Activated T-helper 2 cell treated with anti-CD3 and anti-CD28 coated beads, Interferon-gamma antibody, Interleukin-2, Interleukin-4, amounts not matched to agents 10 μg/mL and 5 μg/mL and 100 μg/mL, durations not matched to agents 14 hours and 24 hours and 36 hours (primary cell): ENCODE results near the gene CLCN6. TPM values are rescaled to one million over a fixed set of nuclear protein-coding genes. Genes with fewer than 3 reads are reported as not detected.

Source experiments
- DNase-seq: peaks from one replicate; pipeline ENCODE4 v3.0.0; 2021; ENCODE audit warnings: low spot score
- H3K27ac Mint-ChIP-seq: one replicate; pipeline ENCODE4 v1.8.0; 2021; ENCODE audit warnings: mixed read lengths
- H3K27me3 Mint-ChIP-seq: one replicate; pipeline ENCODE4 v1.8.0; 2021; ENCODE audit warnings: low read depth, mixed read lengths
- H3K36me3 Mint-ChIP-seq: one replicate; pipeline ENCODE4 v1.8.0; 2021; ENCODE audit warnings: low read depth, mixed read lengths
- H3K4me1 Mint-ChIP-seq: one replicate; pipeline ENCODE4 v1.8.0; 2021; ENCODE audit warnings: low read depth, mixed read lengths
- H3K4me3 Mint-ChIP-seq: one replicate; pipeline ENCODE4 v1.8.0; 2021; ENCODE audit warnings: low read depth, mild to moderate bottlenecking, moderate library complexity, mixed read lengths
- H3K9me3 Mint-ChIP-seq: one replicate; pipeline ENCODE4 v1.8.0; 2021; ENCODE audit warnings: mixed read lengths
- intact Hi-C: fragments of 100-400 bp; cut with micrococcal nuclease; formaldehyde crosslinking; loops from one replicate; pipeline ENCODE4 v1.15.1; 2023
- total RNA-seq: library from RNA; stranded (reverse); gene quantifications from 2 replicates; pipeline ENCODE4 v1.2.3, GENCODE V29; 2022

CLCN6 gene
- total RNA-seq: 18.8 and 18.9 TPM in 2 replicates

- intact Hi-C loops: loop anchor here (5.0 kb wide), 2 partner anchors 102 to 533 kb away; partner anchors contain the start of gene UBIAD1
- peak within 1 kb of the TSS; percentile 88 for H3K27ac Mint-ChIP-seq
- H3K9me3 Mint-ChIP-seq: no peaks in the 10 kb centered on the region
- H3K36me3 Mint-ChIP-seq: peaks cover 41% of the 10 kb centered on the region
- no peaks in the 10 kb centered on the region for H3K27me3 Mint-ChIP-seq
- H3K4me3 Mint-ChIP-seq: peak within 1 kb of the TSS; percentile 90
- peaks cover 56% of the 10 kb centered on the region for H3K4me1 Mint-ChIP-seq
- DNase-seq: peak; percentile 99
Observed at GRCh38 chr1:11805422-11806306, at the start of gene CLCN6, which contains the start of gene MTHFR. TSS of gene CLCN6 (plus strand) at chr1:11806191. CDS start at chr1:11806263, 72 bp downstream. TSS of gene MTHFR (minus strand) at chr1:11805964. CDS start at chr1:11803116, 2,848 bp downstream.

GRCh38 chr1:11757047-11757446 is 48.9 kb upstream of the CLCN6 start:
- no peaks in the 10 kb centered on the region for H3K36me3 Mint-ChIP-seq
- no peak overlapping the region for H3K27ac Mint-ChIP-seq
- no peak overlapping the region for H3K4me3 Mint-ChIP-seq
- DNase-seq: no peak
- H3K4me1 Mint-ChIP-seq: no peaks in the 10 kb centered on the region
- peaks cover 16% of the 10 kb centered on the region for H3K27me3 Mint-ChIP-seq
- no peaks in the 10 kb centered on the region for H3K9me3 Mint-ChIP-seq
- intact Hi-C loops: no loop called here

GRCh38 chr1:11759791-11760190 is 46.2 kb upstream of the CLCN6 start:
- H3K9me3 Mint-ChIP-seq: no peaks in the 10 kb centered on the region
- DNase-seq: no peak
- no peak overlapping the region for H3K27ac Mint-ChIP-seq
- H3K4me1 Mint-ChIP-seq: no peaks in the 10 kb centered on the region
- peaks cover 27% of the 10 kb centered on the region for H3K27me3 Mint-ChIP-seq
- intact Hi-C loops: no loop called here
- H3K4me3 Mint-ChIP-seq: no peak overlapping the region
- H3K36me3 Mint-ChIP-seq: no peaks in the 10 kb centered on the region

GRCh38 chr1:11761285-11761684 is 44.7 kb upstream of the CLCN6 start:
- Mint-ChIP-seq H3K4me3 (no peak overlapping the region), H3K9me3 (no peaks in the 10 kb centered on the region), H3K36me3 (no peaks in the 10 kb centered on the region), H3K27me3 (peaks cover 23% of the 10 kb centered on the region), H3K4me1 (no peaks in the 10 kb centered on the region), H3K27ac (no peak overlapping the region)
- DNase-seq: no peak
- intact Hi-C loops: no loop called here

GRCh38 chr1:11761988-11762406 is 44.0 kb upstream of the CLCN6 start, which contains the start of gene C1orf167:
TSS of gene C1orf167 (plus strand) at chr1:11762193. CDS start at chr1:11764401, 2,208 bp downstream.
- H3K27ac Mint-ChIP-seq: no peak within 1 kb of the TSS
- H3K36me3 Mint-ChIP-seq: no peaks in the 10 kb centered on the region
- H3K4me1 Mint-ChIP-seq: no peaks in the 10 kb centered on the region
- H3K4me3 Mint-ChIP-seq: no peak within 1 kb of the TSS
- intact Hi-C loops: no loop called here
- DNase-seq: peak; percentile 22
- peaks cover 20% of the 10 kb centered on the region for H3K27me3 Mint-ChIP-seq
- H3K9me3 Mint-ChIP-seq: no peaks in the 10 kb centered on the region

- H3K4me3 Mint-ChIP-seq: no peak overlapping the region
- H3K4me1 Mint-ChIP-seq: no peaks in the 10 kb centered on the region
- intact Hi-C loops: no loop called here
- H3K27ac Mint-ChIP-seq: no peak overlapping the region
- DNase-seq: no peak
- H3K36me3 Mint-ChIP-seq: no peaks in the 10 kb centered on the region
- H3K27me3 Mint-ChIP-seq: peaks cover 17% of the 10 kb centered on the region
- H3K9me3 Mint-ChIP-seq: no peaks in the 10 kb centered on the region
Observed at GRCh38 chr1:11764115-11764514, 41.9 kb upstream of the CLCN6 start.

- peaks cover 17% of the 10 kb centered on the region for H3K27me3 Mint-ChIP-seq
- no peak for DNase-seq
- intact Hi-C loops: no loop called here
- no peak overlapping the region for H3K27ac Mint-ChIP-seq
- H3K9me3 Mint-ChIP-seq: no peaks in the 10 kb centered on the region
- no peaks in the 10 kb centered on the region for H3K36me3 Mint-ChIP-seq
- H3K4me3 Mint-ChIP-seq: no peak overlapping the region
- H3K4me1 Mint-ChIP-seq: no peaks in the 10 kb centered on the region
Observed at GRCh38 chr1:11764519-11764918, 41.5 kb upstream of the CLCN6 start.

- Mint-ChIP-seq H3K4me1 (no peaks in the 10 kb centered on the region), H3K36me3 (no peaks in the 10 kb centered on the region), H3K27me3 (peaks cover 14% of the 10 kb centered on the region), H3K9me3 (no peaks in the 10 kb centered on the region), H3K27ac (no peak overlapping the region), H3K4me3 (no peak overlapping the region)
- intact Hi-C loops: no loop called here
- no peak for DNase-seq
Observed at GRCh38 chr1:11765661-11766428, 40.1 kb upstream of the CLCN6 start.

GRCh38 chr1:11766429-11766776 is 39.6 kb upstream of the CLCN6 start:
- no peak overlapping the region for H3K27ac Mint-ChIP-seq
- H3K4me3 Mint-ChIP-seq: no peak overlapping the region
- no peaks in the 10 kb centered on the region for H3K36me3 Mint-ChIP-seq
- H3K27me3 Mint-ChIP-seq: peaks cover 11% of the 10 kb centered on the region
- intact Hi-C loops: no loop called here
- no peak for DNase-seq
- H3K4me1 Mint-ChIP-seq: no peaks in the 10 kb centered on the region
- H3K9me3 Mint-ChIP-seq: no peaks in the 10 kb centered on the region

- H3K4me3 Mint-ChIP-seq: no peak overlapping the region
Observed at GRCh38 chr1:11767922-11768704, 37.9 kb upstream of the CLCN6 start.

GRCh38 chr1:11768821-11769220 is 37.2 kb upstream of the CLCN6 start:
- intact Hi-C loops: no loop called here
- H3K36me3 Mint-ChIP-seq: no peaks in the 10 kb centered on the region
- no peak overlapping the region for H3K27ac Mint-ChIP-seq
- H3K27me3 Mint-ChIP-seq: no peaks in the 10 kb centered on the region
- DNase-seq: no peak
- no peaks in the 10 kb centered on the region for H3K9me3 Mint-ChIP-seq
- H3K4me1 Mint-ChIP-seq: no peaks in the 10 kb centered on the region
- no peak overlapping the region for H3K4me3 Mint-ChIP-seq

More at GRCh38 chr1:11767922-11768704, 37.9 kb upstream of the CLCN6 start:
- Mint-ChIP-seq H3K27ac (no peak overlapping the region), H3K9me3 (no peaks in the 10 kb centered on the region), H3K4me1 (no peaks in the 10 kb centered on the region), H3K36me3 (no peaks in the 10 kb centered on the region), H3K27me3 (peaks cover 4% of the 10 kb centered on the region)
- no peak for DNase-seq
- intact Hi-C loops: no loop called here

GRCh38 chr1:11769274-11769673 is 36.7 kb upstream of the CLCN6 start:
- Mint-ChIP-seq H3K4me1 (no peaks in the 10 kb centered on the region), H3K9me3 (no peaks in the 10 kb centered on the region), H3K27ac (no peak overlapping the region), H3K4me3 (no peak overlapping the region), H3K27me3 (no peaks in the 10 kb centered on the region), H3K36me3 (no peaks in the 10 kb centered on the region)
- intact Hi-C loops: no loop called here
- DNase-seq: no peak
